Stomach (tissue), 4 donors: ENCODE data around the gene FBXL15.

Source experiments
- POLR2A ChIP-seq, 4 donors: fragments of 450-650 bp; IDR thresholded peaks; one replicate each; pipeline ENCODE4 v1.6.1; 2016; ENCODE audit warnings: antibody characterized with exemption in 4 of 4, control low read depth in 2 of 4, mild to moderate bottlenecking in 1 of 4, moderate library complexity in 1 of 4
- POLR2AphosphoS5 ChIP-seq, 3 donors: sonication (generic); formaldehyde crosslinking; IDR thresholded peaks; one replicate each; pipeline ENCODE4 v1.6.1; 2016; ENCODE audit warnings: antibody characterized with exemption in 3 of 3
- TF ChIP-seq, protein P1 (sequence below), 7 experiments: fragments of 450-650 bp in 4 of 7; fragments of 200-600 bp in 3 of 7; sonication (generic) in 3 of 7; IDR thresholded peaks; one replicate each; pipeline ENCODE4 v1.5.1; 2016 to 2019; ENCODE audit warnings: antibody characterized with exemption in 7 of 7, control low read depth in 2 of 7, mild to moderate bottlenecking in 1 of 7

DNA sequence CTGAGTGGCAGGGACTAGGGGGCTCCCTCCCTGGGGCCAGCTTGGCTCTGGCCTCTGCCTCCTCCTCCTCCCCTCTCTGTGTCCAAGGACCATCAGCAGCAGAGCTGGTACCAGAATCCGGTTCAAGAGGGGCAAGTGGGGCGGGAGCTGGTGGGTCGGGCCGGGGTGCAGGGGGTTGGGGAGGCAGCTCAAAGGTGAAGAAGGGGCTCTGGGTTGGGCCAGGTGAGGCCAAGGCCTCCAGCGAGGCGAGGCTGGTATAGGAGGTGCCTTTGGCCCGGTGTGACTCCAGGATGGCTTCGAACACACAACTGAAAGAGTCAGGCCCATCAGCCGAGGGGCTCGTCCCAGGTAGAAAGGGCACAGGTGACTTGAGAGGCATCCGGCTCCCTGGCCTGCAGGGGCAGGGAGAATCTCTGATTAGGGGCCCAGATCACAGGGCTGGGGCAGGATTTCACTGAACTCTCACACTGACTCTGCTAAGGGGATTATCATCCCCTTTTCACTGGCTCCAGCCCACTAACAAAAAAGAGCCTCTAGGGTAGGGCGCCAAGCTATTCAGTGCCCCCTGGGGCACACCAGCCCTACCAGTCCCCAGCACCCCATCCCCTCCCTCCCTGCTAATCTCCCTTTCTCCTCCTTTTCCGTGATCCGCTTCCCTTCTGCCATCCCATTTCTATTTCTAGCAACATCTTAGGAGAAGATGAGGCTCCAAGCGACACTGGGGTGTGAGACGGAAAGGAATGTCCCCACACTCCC, 6.7 kb upstream of the FBXL15 start:
- TF ChIP-seq, protein P1, sequence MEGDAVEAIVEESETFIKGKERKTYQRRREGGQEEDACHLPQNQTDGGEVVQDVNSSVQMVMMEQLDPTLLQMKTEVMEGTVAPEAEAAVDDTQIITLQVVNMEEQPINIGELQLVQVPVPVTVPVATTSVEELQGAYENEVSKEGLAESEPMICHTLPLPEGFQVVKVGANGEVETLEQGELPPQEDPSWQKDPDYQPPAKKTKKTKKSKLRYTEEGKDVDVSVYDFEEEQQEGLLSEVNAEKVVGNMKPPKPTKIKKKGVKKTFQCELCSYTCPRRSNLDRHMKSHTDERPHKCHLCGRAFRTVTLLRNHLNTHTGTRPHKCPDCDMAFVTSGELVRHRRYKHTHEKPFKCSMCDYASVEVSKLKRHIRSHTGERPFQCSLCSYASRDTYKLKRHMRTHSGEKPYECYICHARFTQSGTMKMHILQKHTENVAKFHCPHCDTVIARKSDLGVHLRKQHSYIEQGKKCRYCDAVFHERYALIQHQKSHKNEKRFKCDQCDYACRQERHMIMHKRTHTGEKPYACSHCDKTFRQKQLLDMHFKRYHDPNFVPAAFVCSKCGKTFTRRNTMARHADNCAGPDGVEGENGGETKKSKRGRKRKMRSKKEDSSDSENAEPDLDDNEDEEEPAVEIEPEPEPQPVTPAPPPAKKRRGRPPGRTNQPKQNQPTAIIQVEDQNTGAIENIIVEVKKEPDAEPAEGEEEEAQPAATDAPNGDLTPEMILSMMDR (IDR thresholded peaks at IDR 0.05): no peak
- TF ChIP-seq POLR2AphosphoS5 (IDR thresholded peaks at IDR 0.05): no peak
- TF ChIP-seq POLR2A (IDR thresholded peaks at IDR 0.05): no peak
